WTC11 (cell line): ENCODE results near the gene PFKP. TPM values are rescaled to one million over a fixed set of nuclear protein-coding genes. Genes with fewer than 3 reads are reported as not detected.

ENCODE experiments used
- ATAC-seq: fragments of 200-7000 bp; cut with Tn5 transposase; 2 replicates; pipeline ENCODE4 v1.10.0; 2021; ENCODE audit warnings: mild to moderate bottlenecking, moderate library complexity
- CTCF ChIA-PET: fragments of 300-600 bp; sonication (Branson Sonifier 250); formaldehyde crosslinking; loops from one replicate; lab custom pipeline; 2021; ENCODE audit warnings: antibody characterized with exemption; lab: Charles Lee
- POLR2A ChIA-PET: fragments of 350-600 bp; sonication (Branson Sonifier 250); formaldehyde crosslinking; loops from one replicate; lab custom pipeline; 2021; ENCODE audit warnings: antibody characterized with exemption; lab: Charles Lee
- DNase-seq: peaks from one replicate; pipeline ENCODE4 v3.0.0; 2021; ENCODE audit warnings: low spot score
- H3K27ac Mint-ChIP-seq: 2 replicates; pipeline ENCODE4 v1.8.0; 2021; ENCODE audit warnings: mixed read lengths
- H3K27me3 Mint-ChIP-seq: 2 replicates; pipeline ENCODE4 v1.8.0; 2021; ENCODE audit warnings: low read depth, mild to moderate bottlenecking, moderate library complexity, mixed read lengths
- H3K36me3 Mint-ChIP-seq: 2 replicates; pipeline ENCODE4 v1.8.0; 2021; ENCODE audit warnings: mixed read lengths
- H3K4me1 Mint-ChIP-seq: 2 replicates; pipeline ENCODE4 v1.8.0; 2022; ENCODE audit warnings: mixed read lengths
- H3K4me3 Mint-ChIP-seq: 2 replicates; pipeline ENCODE4 v1.8.0; 2021; ENCODE audit warnings: mild to moderate bottlenecking, moderate library complexity, mixed read lengths
- H3K9me3 Mint-ChIP-seq: 2 replicates; pipeline ENCODE4 v1.8.0; 2021; ENCODE audit warnings: mixed read lengths
- ATF1 ChIP-seq: sonication (generic); formaldehyde crosslinking; IDR thresholded peaks from 2 replicates; pipeline ENCODE4 v1.8.1; 2023; ENCODE audit warnings: mild to moderate bottlenecking, moderate library complexity, missing genetic modification reagents
- IRF2 ChIP-seq: sonication (generic); formaldehyde crosslinking; IDR thresholded peaks from 2 replicates; pipeline ENCODE4 v1.8.0; 2022; ENCODE audit warnings: low read depth, missing genetic modification reagents, borderline replicate concordance
- MYBL2 ChIP-seq: sonication (generic); formaldehyde crosslinking; IDR thresholded peaks from 2 replicates; pipeline ENCODE4 v1.8.1; 2023; ENCODE audit warnings: mild to moderate bottlenecking, moderate library complexity, missing genetic modification reagents
- TEAD4 ChIP-seq: sonication (generic); formaldehyde crosslinking; IDR thresholded peaks from 2 replicates; pipeline ENCODE4 v1.8.0; 2022; ENCODE audit warnings: mild to moderate bottlenecking, missing genetic modification reagents
- ZNF121 ChIP-seq: sonication (generic); formaldehyde crosslinking; IDR thresholded peaks from 2 replicates; pipeline ENCODE4 v1.8.0; 2023; ENCODE audit warnings: missing genetic modification reagents
- ZNF138 ChIP-seq: sonication (generic); formaldehyde crosslinking; conservative IDR thresholded peaks from 2 replicates; pipeline ENCODE4 v1.8.1; 2022; ENCODE audit warnings: mild to moderate bottlenecking, moderate library complexity, missing genetic modification reagents
- ZNF232 ChIP-seq: sonication (generic); formaldehyde crosslinking; IDR thresholded peaks from 2 replicates; pipeline ENCODE4 v1.8.0; 2022; ENCODE audit warnings: mild to moderate bottlenecking, missing genetic modification reagents
- ZNF263 ChIP-seq: sonication (generic); formaldehyde crosslinking; IDR thresholded peaks from 2 replicates; pipeline ENCODE4 v1.8.1; 2022; ENCODE audit warnings: low read depth, mild to moderate bottlenecking, moderate library complexity, missing genetic modification reagents
- ZNF671 ChIP-seq: fragments of 250-450 bp; sonication (Bioruptor Pico); IDR thresholded peaks from 2 replicates; pipeline ENCODE4 v1.8.0; 2021; ENCODE audit warnings: mild to moderate bottlenecking
- total RNA-seq: library from RNA; stranded (reverse); gene quantifications from 3 replicates; pipeline ENCODE4 v1.2.3, GENCODE V29; 2021
- TF ChIP-seq, protein P1 (sequence below): sonication (generic); formaldehyde crosslinking; IDR thresholded peaks from 2 replicates; pipeline ENCODE4 v1.8.1; 2022; ENCODE audit warnings: low read depth, missing genetic modification reagents, borderline replicate concordance
- TF ChIP-seq, protein P2 (sequence below): sonication (generic); formaldehyde crosslinking; IDR thresholded peaks from 2 replicates; pipeline ENCODE4 v1.8.0; 2022; ENCODE audit warnings: mild to moderate bottlenecking, missing genetic modification reagents
- TF ChIP-seq, protein P3 (sequence below): fragments of 250-450 bp; sonication (Bioruptor Pico); IDR thresholded peaks from 2 replicates; pipeline ENCODE4 v1.8.0; 2021; ENCODE audit warnings: mild to moderate bottlenecking
- TF ChIP-seq, protein P4 (sequence below): sonication (generic); formaldehyde crosslinking; IDR thresholded peaks from 2 replicates; pipeline ENCODE4 v1.8.0; 2023; ENCODE audit warnings: missing genetic modification reagents, mild to moderate bottlenecking, borderline replicate concordance
- TF ChIP-seq, protein P5 (sequence below): sonication (generic); formaldehyde crosslinking; IDR thresholded peaks from 2 replicates; pipeline ENCODE4 v1.8.0; 2023; ENCODE audit warnings: missing genetic modification reagents
- TF ChIP-seq, protein P6 (sequence below): sonication (generic); formaldehyde crosslinking; IDR thresholded peaks from 2 replicates; pipeline ENCODE4 v1.8.1; 2023; ENCODE audit warnings: mild to moderate bottlenecking, missing genetic modification reagents
- TF ChIP-seq, protein P7 (sequence below): sonication (generic); formaldehyde crosslinking; conservative IDR thresholded peaks from 2 replicates; pipeline ENCODE4 v1.8.1; 2022; ENCODE audit warnings: mild to moderate bottlenecking, missing genetic modification reagents

Gene PFKP
- total RNA-seq, 1 experiment from 2014 or later, result 127 TPM

DNA sequence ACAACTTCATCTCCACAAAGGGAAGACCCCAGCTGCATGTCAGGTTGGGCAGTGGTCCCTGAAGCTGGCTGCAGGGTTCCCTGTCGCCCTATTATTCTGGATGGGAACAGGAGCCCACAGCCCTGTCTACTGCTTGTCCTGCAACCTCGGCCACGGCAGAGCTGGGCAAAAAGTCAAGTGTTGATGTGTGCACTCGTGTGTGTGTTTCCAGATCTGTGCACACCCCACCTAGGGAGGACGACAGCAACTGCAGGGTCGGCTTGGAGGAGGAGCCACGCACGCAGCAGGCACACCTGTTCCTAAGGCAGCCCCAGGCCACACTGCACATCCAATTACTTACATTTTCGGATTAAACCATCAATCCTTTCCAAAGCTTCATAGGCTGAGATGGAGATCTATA, 81.6 kb downstream of the PFKP start:
- no peaks in the 10 kb centered on the region for H3K4me1 Mint-ChIP-seq
- ChIA-PET CTCF (no interaction called here), POLR2A (no interaction called here)
- ATAC-seq (no peak), DNase-seq (no peak)
- TF ChIP-seq ZNF671 (CRISPR knock-in tag), result no peak
- TF ChIP-seq, protein P1, sequence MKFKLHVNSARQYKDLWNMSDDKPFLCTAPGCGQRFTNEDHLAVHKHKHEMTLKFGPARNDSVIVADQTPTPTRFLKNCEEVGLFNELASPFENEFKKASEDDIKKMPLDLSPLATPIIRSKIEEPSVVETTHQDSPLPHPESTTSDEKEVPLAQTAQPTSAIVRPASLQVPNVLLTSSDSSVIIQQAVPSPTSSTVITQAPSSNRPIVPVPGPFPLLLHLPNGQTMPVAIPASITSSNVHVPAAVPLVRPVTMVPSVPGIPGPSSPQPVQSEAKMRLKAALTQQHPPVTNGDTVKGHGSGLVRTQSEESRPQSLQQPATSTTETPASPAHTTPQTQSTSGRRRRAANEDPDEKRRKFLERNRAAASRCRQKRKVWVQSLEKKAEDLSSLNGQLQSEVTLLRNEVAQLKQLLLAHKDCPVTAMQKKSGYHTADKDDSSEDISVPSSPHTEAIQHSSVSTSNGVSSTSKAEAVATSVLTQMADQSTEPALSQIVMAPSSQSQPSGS, result no peak
- no peak for TF ChIP-seq MYBL2 (CRISPR knock-in tag)
- TF ChIP-seq ZNF263 (CRISPR knock-in tag), result no peak
- no peak for TF ChIP-seq ATF1 (CRISPR knock-in tag)
- TF ChIP-seq, protein P2, sequence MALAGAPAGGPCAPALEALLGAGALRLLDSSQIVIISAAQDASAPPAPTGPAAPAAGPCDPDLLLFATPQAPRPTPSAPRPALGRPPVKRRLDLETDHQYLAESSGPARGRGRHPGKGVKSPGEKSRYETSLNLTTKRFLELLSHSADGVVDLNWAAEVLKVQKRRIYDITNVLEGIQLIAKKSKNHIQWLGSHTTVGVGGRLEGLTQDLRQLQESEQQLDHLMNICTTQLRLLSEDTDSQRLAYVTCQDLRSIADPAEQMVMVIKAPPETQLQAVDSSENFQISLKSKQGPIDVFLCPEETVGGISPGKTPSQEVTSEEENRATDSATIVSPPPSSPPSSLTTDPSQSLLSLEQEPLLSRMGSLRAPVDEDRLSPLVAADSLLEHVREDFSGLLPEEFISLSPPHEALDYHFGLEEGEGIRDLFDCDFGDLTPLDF (CRISPR knock-in tag), result no peak
- TF ChIP-seq ZNF138 (CRISPR knock-in tag), result no peak
- no peaks in the 10 kb centered on the region for H3K27me3 Mint-ChIP-seq
- H3K36me3 Mint-ChIP-seq, result peaks cover 45% of the 10 kb centered on the region
- H3K27ac Mint-ChIP-seq, result no peak overlapping the region
- H3K9me3 Mint-ChIP-seq, result no peaks in the 10 kb centered on the region
- H3K4me3 Mint-ChIP-seq, result no peak overlapping the region

DNA sequence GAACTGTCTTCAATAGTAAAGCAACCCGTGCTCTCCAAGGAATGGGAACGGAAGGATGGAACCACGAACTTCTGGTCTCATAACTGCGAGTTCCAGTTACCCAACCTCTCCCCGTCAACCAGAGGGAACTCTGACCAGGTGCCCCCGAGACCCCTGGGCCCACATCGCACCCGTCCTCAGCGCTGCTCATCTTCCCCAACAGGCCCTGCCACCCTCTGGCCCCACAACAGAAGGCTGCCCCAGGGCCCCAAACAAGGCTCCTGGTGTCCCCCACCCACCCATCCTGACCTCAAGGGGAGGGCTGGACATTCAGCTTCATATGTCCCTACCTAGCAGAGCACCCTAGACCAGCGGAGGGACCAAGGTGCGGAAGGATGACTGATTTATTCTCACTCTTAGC, 82.6 kb downstream of the PFKP start:
- TF ChIP-seq IRF2 (no peak), ZNF121 (CRISPR knock-in tag) (no peak), ZNF232 (CRISPR knock-in tag) (no peak), TEAD4 (CRISPR knock-in tag) (no peak)
- TF ChIP-seq, protein P3, sequence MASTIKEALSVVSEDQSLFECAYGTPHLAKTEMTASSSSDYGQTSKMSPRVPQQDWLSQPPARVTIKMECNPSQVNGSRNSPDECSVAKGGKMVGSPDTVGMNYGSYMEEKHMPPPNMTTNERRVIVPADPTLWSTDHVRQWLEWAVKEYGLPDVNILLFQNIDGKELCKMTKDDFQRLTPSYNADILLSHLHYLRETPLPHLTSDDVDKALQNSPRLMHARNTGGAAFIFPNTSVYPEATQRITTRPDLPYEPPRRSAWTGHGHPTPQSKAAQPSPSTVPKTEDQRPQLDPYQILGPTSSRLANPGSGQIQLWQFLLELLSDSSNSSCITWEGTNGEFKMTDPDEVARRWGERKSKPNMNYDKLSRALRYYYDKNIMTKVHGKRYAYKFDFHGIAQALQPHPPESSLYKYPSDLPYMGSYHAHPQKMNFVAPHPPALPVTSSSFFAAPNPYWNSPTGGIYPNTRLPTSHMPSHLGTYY, result no peak
- TF ChIP-seq, protein P4, sequence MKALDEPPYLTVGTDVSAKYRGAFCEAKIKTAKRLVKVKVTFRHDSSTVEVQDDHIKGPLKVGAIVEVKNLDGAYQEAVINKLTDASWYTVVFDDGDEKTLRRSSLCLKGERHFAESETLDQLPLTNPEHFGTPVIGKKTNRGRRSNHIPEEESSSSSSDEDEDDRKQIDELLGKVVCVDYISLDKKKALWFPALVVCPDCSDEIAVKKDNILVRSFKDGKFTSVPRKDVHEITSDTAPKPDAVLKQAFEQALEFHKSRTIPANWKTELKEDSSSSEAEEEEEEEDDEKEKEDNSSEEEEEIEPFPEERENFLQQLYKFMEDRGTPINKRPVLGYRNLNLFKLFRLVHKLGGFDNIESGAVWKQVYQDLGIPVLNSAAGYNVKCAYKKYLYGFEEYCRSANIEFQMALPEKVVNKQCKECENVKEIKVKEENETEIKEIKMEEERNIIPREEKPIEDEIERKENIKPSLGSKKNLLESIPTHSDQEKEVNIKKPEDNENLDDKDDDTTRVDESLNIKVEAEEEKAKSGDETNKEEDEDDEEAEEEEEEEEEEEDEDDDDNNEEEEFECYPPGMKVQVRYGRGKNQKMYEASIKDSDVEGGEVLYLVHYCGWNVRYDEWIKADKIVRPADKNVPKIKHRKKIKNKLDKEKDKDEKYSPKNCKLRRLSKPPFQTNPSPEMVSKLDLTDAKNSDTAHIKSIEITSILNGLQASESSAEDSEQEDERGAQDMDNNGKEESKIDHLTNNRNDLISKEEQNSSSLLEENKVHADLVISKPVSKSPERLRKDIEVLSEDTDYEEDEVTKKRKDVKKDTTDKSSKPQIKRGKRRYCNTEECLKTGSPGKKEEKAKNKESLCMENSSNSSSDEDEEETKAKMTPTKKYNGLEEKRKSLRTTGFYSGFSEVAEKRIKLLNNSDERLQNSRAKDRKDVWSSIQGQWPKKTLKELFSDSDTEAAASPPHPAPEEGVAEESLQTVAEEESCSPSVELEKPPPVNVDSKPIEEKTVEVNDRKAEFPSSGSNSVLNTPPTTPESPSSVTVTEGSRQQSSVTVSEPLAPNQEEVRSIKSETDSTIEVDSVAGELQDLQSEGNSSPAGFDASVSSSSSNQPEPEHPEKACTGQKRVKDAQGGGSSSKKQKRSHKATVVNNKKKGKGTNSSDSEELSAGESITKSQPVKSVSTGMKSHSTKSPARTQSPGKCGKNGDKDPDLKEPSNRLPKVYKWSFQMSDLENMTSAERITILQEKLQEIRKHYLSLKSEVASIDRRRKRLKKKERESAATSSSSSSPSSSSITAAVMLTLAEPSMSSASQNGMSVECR (CRISPR knock-in tag), result no peak
- TF ChIP-seq, protein P1, result no peak
- TF ChIP-seq, protein P5, sequence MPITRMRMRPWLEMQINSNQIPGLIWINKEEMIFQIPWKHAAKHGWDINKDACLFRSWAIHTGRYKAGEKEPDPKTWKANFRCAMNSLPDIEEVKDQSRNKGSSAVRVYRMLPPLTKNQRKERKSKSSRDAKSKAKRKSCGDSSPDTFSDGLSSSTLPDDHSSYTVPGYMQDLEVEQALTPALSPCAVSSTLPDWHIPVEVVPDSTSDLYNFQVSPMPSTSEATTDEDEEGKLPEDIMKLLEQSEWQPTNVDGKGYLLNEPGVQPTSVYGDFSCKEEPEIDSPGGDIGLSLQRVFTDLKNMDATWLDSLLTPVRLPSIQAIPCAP, result no peak
- TF ChIP-seq, protein P6, sequence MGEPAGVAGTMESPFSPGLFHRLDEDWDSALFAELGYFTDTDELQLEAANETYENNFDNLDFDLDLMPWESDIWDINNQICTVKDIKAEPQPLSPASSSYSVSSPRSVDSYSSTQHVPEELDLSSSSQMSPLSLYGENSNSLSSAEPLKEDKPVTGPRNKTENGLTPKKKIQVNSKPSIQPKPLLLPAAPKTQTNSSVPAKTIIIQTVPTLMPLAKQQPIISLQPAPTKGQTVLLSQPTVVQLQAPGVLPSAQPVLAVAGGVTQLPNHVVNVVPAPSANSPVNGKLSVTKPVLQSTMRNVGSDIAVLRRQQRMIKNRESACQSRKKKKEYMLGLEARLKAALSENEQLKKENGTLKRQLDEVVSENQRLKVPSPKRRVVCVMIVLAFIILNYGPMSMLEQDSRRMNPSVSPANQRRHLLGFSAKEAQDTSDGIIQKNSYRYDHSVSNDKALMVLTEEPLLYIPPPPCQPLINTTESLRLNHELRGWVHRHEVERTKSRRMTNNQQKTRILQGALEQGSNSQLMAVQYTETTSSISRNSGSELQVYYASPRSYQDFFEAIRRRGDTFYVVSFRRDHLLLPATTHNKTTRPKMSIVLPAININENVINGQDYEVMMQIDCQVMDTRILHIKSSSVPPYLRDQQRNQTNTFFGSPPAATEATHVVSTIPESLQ (CRISPR knock-in tag), result no peak
- TF ChIP-seq, protein P7, sequence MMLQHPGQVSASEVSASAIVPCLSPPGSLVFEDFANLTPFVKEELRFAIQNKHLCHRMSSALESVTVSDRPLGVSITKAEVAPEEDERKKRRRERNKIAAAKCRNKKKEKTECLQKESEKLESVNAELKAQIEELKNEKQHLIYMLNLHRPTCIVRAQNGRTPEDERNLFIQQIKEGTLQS (CRISPR knock-in tag), result no peak
- CTCF ChIA-PET, result no interaction called here
- Mint-ChIP-seq H3K27ac (no peak overlapping the region), H3K4me1 (no peaks in the 10 kb centered on the region), H3K27me3 (no peaks in the 10 kb centered on the region), H3K36me3 (peaks cover 47% of the 10 kb centered on the region), H3K4me3 (no peak overlapping the region), H3K9me3 (no peaks in the 10 kb centered on the region)
- ATAC-seq (no peak), DNase-seq (no peak)
- POLR2A ChIA-PET, result no interaction called here
